GM21423 (cell line): ENCODE measurements around the gene ATP2A3.
"Not testable (repeated sequence)": the region's sequence is repeated elsewhere in the genome, so short reads cannot be mapped to it uniquely, and the experiment has no call there.

Experiments used
- ATAC-seq: cut with Tn5 transposase; IDR thresholded peaks from one replicate; pipeline ENCODE4 v1.9.1; 2021; ENCODE audit warnings: mild to moderate bottlenecking, moderate library complexity; ENCODE audit not compliant: unreplicated experiment

ATP2A3 gene

GRCh38 chr17:3956983-3957382, 7.3 kb downstream of the ATP2A3 start:
- ATAC-seq: no peak

GRCh38 chr17:3956327-3956957, 7.8 kb downstream of the ATP2A3 start:
- ATAC-seq: no peak

- no peak for ATAC-seq
Measured at GRCh38 chr17:3955673-3955988, 8.6 kb downstream of the ATP2A3 start.

- no peak for ATAC-seq
Measured at GRCh38 chr17:3954976-3955672, 9.1 kb downstream of the ATP2A3 start.

- ATAC-seq: no peak
Measured at GRCh38 chr17:3954086-3954485, 10.2 kb downstream of the ATP2A3 start.

- no peak for ATAC-seq
Measured at GRCh38 chr17:3953542-3953941, 10.7 kb downstream of the ATP2A3 start.

- no peak for ATAC-seq
Measured at GRCh38 chr17:3952186-3952585, 12.1 kb downstream of the ATP2A3 start.

GRCh38 chr17:3951420-3951819, 12.8 kb downstream of the ATP2A3 start:
- ATAC-seq: no peak

- ATAC-seq: no peak
Measured at GRCh38 chr17:3951003-3951402, 13.2 kb downstream of the ATP2A3 start.

GRCh38 chr17:3950584-3950983, 13.7 kb downstream of the ATP2A3 start:
- ATAC-seq: no peak

- ATAC-seq: no peak
Measured at GRCh38 chr17:3949418-3949817, 14.8 kb downstream of the ATP2A3 start.

GRCh38 chr17:3948551-3948950, 15.7 kb downstream of the ATP2A3 start:
- ATAC-seq: not testable (repeated sequence)

GRCh38 chr17:3947318-3947810, 16.9 kb downstream of the ATP2A3 start:
- no peak for ATAC-seq

- no peak for ATAC-seq
Measured at GRCh38 chr17:3946711-3947235, 17.5 kb downstream of the ATP2A3 start.

- ATAC-seq: no peak
Measured at GRCh38 chr17:3944485-3945388, 19.5 kb downstream of the ATP2A3 start.

GRCh38 chr17:3943240-3943891, 20.9 kb downstream of the ATP2A3 start:
- no peak for ATAC-seq

GRCh38 chr17:3940965-3941698, 23.1 kb downstream of the ATP2A3 start:
- ATAC-seq: no peak

GRCh38 chr17:3937359-3937758, 26.9 kb downstream of the ATP2A3 start:
- no peak for ATAC-seq

- ATAC-seq: no peak
Measured at GRCh38 chr17:3935825-3936355, 28.3 kb downstream of the ATP2A3 start.

GRCh38 chr17:3935140-3935542, 29.1 kb downstream of the ATP2A3 start:
- ATAC-seq: no peak
